MCF 10A (cell line): ENCODE measurements around the gene KRTCAP2. TPM values are rescaled to one million over a fixed set of nuclear protein-coding genes. Genes with fewer than 3 reads are reported as not detected.

Experiments
- BruUV-seq: library from RNA; stranded (reverse); fragments of 400-500 nt; replicated peaks from 2 replicates; lab custom pipeline; 2021; lab: Mats Ljungman, UMichigan
- CTCF ChIA-PET: fragments of 300-600 bp; sonication (Branson Sonifier 250); formaldehyde crosslinking; extraction: SDS; loops from one replicate; lab custom pipeline; 2021; ENCODE audit warnings: antibody characterized with exemption, inconsistent platforms; lab: Yijun Ruan, JAX
- POLR2A ChIA-PET: fragments of 300-600, 350-650 bp; sonication (Branson Sonifier 250); formaldehyde crosslinking; extraction: SDS; loops from one replicate; lab custom pipeline; 2020; ENCODE audit warnings: antibody characterized with exemption, inconsistent platforms; lab: Yijun Ruan, JAX
- DNase-seq: peaks from one replicate; pipeline ENCODE4 v3.0.0-alpha.2; 2018; ENCODE audit not compliant: unreplicated experiment
- H3K27ac Mint-ChIP-seq: one replicate; pipeline ENCODE4 v1.8.0; 2022; ENCODE audit warnings: mild to moderate bottlenecking, low read depth, mixed read lengths; ENCODE audit not compliant: unreplicated experiment
- H3K27me3 Mint-ChIP-seq: one replicate; pipeline ENCODE4 v1.8.0; 2022; ENCODE audit warnings: mixed read lengths; ENCODE audit not compliant: insufficient read depth, unreplicated experiment
- H3K36me3 Mint-ChIP-seq: one replicate; pipeline ENCODE4 v1.8.0; 2022; ENCODE audit warnings: mild to moderate bottlenecking, moderate library complexity, mixed read lengths; ENCODE audit not compliant: insufficient read depth, unreplicated experiment
- H3K4me1 Mint-ChIP-seq: one replicate; pipeline ENCODE4 v1.8.0; 2022; ENCODE audit warnings: mixed read lengths; ENCODE audit not compliant: insufficient read depth, unreplicated experiment
- H3K4me3 Mint-ChIP-seq: one replicate; pipeline ENCODE4 v1.8.0; 2022; ENCODE audit warnings: mild to moderate bottlenecking, moderate library complexity, mixed read lengths; ENCODE audit not compliant: unreplicated experiment
- H3K9me3 Mint-ChIP-seq: one replicate; pipeline ENCODE4 v1.8.0; 2022; ENCODE audit warnings: mixed read lengths; ENCODE audit not compliant: unreplicated experiment
- CTCF ChIP-seq: fragments of 200-600 bp; IDR thresholded peaks from one replicate; pipeline ENCODE4 v1.8.0; 2022; ENCODE audit warnings: antibody characterized with exemption, mild to moderate bottlenecking; ENCODE audit not compliant: unreplicated experiment
- intact Hi-C: fragments of 100-400 bp; cut with micrococcal nuclease; formaldehyde crosslinking; loops from 2 replicates; pipeline ENCODE4 v1.14.1; 2022
- total RNA-seq: library from RNA; stranded (reverse); gene quantifications from 2 replicates; pipeline ENCODE4 v1.2.3, GENCODE V29; 2022

KRTCAP2 gene
- total RNA-seq, 1 experiment from 2014 or later, result 313 TPM

GRCh38 chr1:155187456-155187891 lies 14.4 kb upstream of the KRTCAP2 start:
- Mint-ChIP-seq H3K36me3 (peaks cover 40% of the 10 kb centered on the region), H3K4me3 (peak overlapping the region; percentile 47), H3K9me3 (no peaks in the 10 kb centered on the region), H3K27me3 (no peaks in the 10 kb centered on the region), H3K4me1 (peaks cover 28% of the 10 kb centered on the region), H3K27ac (peak overlapping the region; percentile 81)
- ChIA-PET CTCF (interaction anchor here (0.6 to 1.5 kb wide), 3 partner anchors 10 to 257 kb away, joined by 3 to 5 read pairs (median 4); no protein-coding TSS in a partner anchor), POLR2A (interaction anchor here (15.7 kb wide), 1 partner anchor 7 kb away, joined by 215 read pairs; no protein-coding TSS in a partner anchor)
- intact Hi-C loops, result no loop called here
- BruUV-seq, result no TSS peak
- no peak for TF ChIP-seq CTCF
- DNase-seq, result no peak

DNA sequence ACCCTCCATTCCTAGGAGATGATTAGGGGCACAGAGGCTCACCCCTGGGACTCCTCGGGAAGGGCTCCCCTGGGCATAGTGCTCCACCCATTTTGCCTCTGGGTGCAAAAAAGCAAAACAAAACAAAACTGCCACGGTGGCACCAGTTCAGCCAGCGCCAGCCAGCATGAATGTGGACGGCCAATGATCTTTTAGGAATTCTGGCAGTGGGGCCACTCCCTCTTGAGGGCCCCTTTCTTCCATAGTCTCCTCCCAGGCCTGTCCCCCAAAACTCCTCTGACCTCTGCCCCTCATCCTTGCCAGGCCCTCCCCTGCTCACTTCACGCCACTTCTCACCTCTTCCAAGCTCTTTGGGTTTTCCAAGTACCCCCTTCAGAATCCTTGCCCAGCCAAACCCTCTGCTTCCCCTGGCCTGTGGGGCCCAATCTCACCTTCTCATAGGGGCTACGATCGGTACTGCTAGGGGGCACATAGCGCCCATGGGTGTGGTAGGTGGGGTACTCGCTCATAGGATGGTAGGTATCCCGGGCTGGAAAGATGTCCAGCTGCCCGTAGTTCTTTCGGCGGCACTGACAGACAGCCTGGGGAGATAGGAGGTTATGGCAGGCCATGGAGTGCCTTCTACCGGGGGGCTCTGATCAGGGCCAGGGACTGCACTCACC lies 13.8 kb upstream of the KRTCAP2 start:
- BruUV-seq, result no TSS peak
- no peaks in the 10 kb centered on the region for H3K27me3 Mint-ChIP-seq
- peaks cover 23% of the 10 kb centered on the region for H3K4me1 Mint-ChIP-seq
- H3K9me3 Mint-ChIP-seq, result no peaks in the 10 kb centered on the region
- peak overlapping the region; percentile 47 for H3K4me3 Mint-ChIP-seq
- DNase-seq, result no peak
- ChIA-PET POLR2A (interaction anchor here (0.7 to 15.7 kb wide), 2 partner anchors 8 to 1220 kb away, joined by 3 to 215 read pairs; no protein-coding TSS in a partner anchor), CTCF (interaction anchor here (1.0 to 2.7 kb wide), 4 partner anchors 10 to 14 kb away, joined by 4 to 18 read pairs (median 8); partner anchors contain the start of gene KRTCAP2)
- intact Hi-C loops, result no loop called here
- H3K36me3 Mint-ChIP-seq, result peaks cover 37% of the 10 kb centered on the region
- peak overlapping the region; percentile 81 for H3K27ac Mint-ChIP-seq
- no peak for TF ChIP-seq CTCF

DNA sequence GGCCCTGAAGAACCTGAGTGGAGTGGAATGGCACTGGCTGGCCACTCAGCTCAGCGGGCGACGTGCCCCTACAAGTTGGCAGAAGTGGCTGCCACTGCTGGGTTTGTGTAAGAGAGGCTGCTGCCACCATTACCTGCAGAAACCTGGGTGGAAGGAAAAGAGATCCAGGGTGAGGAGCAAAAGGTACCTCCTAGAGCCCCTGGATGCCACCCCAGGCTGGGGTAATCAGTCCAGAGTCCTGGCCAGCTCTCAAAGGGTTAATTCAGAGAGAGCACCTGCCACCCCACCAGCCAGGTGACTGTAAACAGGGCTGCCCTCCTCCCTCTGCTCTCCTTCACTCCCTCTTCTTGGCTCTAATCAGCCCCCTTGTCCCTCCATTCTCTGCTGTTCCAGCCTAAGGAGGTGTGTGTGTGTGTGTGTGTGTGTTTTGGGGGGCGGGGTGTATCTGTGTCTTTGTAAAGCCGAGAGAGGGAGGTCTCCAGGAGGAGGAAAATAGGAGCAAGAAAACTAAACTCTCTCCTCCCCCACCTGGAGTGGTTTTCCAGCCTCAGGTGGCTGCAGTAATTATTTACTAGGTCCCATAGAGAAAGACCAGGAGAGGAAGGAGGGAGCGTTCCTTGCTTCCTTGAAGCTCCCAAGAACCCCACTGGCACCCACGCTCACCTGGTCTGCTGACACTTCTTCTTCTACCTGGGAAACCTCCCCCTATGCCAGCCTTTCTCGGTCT lies 13.1 kb upstream of the KRTCAP2 start:
- Mint-ChIP-seq H3K27ac (peak overlapping the region; percentile 51), H3K27me3 (no peaks in the 10 kb centered on the region), H3K9me3 (no peaks in the 10 kb centered on the region), H3K36me3 (peaks cover 33% of the 10 kb centered on the region), H3K4me3 (no peak overlapping the region), H3K4me1 (peaks cover 21% of the 10 kb centered on the region)
- ChIA-PET POLR2A (interaction anchor here (0.7 to 15.7 kb wide), 2 partner anchors 9 to 1219 kb away, joined by 3 to 215 read pairs; no protein-coding TSS in a partner anchor), CTCF (interaction anchor here (1.8 to 2.7 kb wide), 3 partner anchors 9 to 13 kb away, joined by 12 to 18 read pairs (median 15); partner anchors contain the start of gene KRTCAP2)
- BruUV-seq, result no TSS peak
- no peak for TF ChIP-seq CTCF
- no peak for DNase-seq
- intact Hi-C loops, result no loop called here

GRCh38 chr1:155185783-155186066 lies 12.6 kb upstream of the KRTCAP2 start:
- Mint-ChIP-seq H3K27ac (no peak overlapping the region), H3K9me3 (no peaks in the 10 kb centered on the region), H3K36me3 (peaks cover 33% of the 10 kb centered on the region), H3K4me3 (no peak overlapping the region), H3K4me1 (peaks cover 21% of the 10 kb centered on the region), H3K27me3 (no peaks in the 10 kb centered on the region)
- POLR2A ChIA-PET, result interaction anchor here (1.5 to 15.7 kb wide), 2 partner anchors 9 to 21 kb away, joined by 4 to 215 read pairs; no protein-coding TSS in a partner anchor
- no peak for TF ChIP-seq CTCF
- BruUV-seq, result no TSS peak
- no peak for DNase-seq
- CTCF ChIA-PET, result interaction anchor here (0.6 to 2.7 kb wide), 5 partner anchors 8 to 48 kb away, joined by 4 to 18 read pairs (median 15); partner anchors contain the start of gene KRTCAP2
- intact Hi-C loops, result no loop called here
